Activated CD8-positive, alpha-beta T cell treated with anti-CD3 and anti-CD28 coated beads for 36 hours (primary cell): ENCODE measurements around the gene ST6GALNAC4. TPM values are rescaled to one million over a fixed set of nuclear protein-coding genes. Genes with fewer than 3 reads are reported as not detected.
A peak's percentile ranks its signal among the peaks of the same experiment; 100 is the strongest.

Experiments used
- ATAC-seq: fragments of 200-7000 bp; cut with Tn5 transposase; one replicate; pipeline ENCODE4 v1.10.0; 2021; ENCODE audit warnings: mild to moderate bottlenecking, moderate library complexity
- CTCF ChIA-PET: fragments of 350-600 bp; sonication (Branson Sonifier 250); formaldehyde crosslinking; loops from one replicate; lab custom pipeline; 2021; ENCODE audit warnings: antibody characterized with exemption; lab: Charles Lee
- POLR2A ChIA-PET: fragments of 350-600 bp; sonication (Branson Sonifier 250); formaldehyde crosslinking; loops from one replicate; lab custom pipeline; 2021; ENCODE audit warnings: antibody characterized with exemption; lab: Charles Lee
- DNase-seq: peaks from one replicate; pipeline ENCODE4 v3.0.0-alpha.2; 2020
- H3K27ac Mint-ChIP-seq: one replicate; pipeline ENCODE4 v1.8.0; 2021; ENCODE audit warnings: mild to moderate bottlenecking, mixed read lengths
- H3K27me3 Mint-ChIP-seq: one replicate; pipeline ENCODE4 v1.8.0; 2021; ENCODE audit warnings: mixed read lengths
- H3K36me3 Mint-ChIP-seq: one replicate; pipeline ENCODE4 v1.8.0; 2021; ENCODE audit warnings: low read depth, mixed read lengths
- H3K4me1 Mint-ChIP-seq: one replicate; pipeline ENCODE4 v1.8.0; 2021; ENCODE audit warnings: low read depth, mixed read lengths
- H3K4me3 Mint-ChIP-seq: one replicate; pipeline ENCODE4 v1.8.0; 2021; ENCODE audit warnings: mild to moderate bottlenecking, moderate library complexity, mixed read lengths
- H3K9me3 Mint-ChIP-seq: one replicate; pipeline ENCODE4 v1.8.0; 2021; ENCODE audit warnings: mixed read lengths
- intact Hi-C: fragments of 100-400 bp; cut with micrococcal nuclease; formaldehyde crosslinking; loops from one replicate; pipeline ENCODE4 v1.10.0; 2022
- total RNA-seq, 2 experiments: library from RNA; stranded (reverse); gene quantifications; one replicate each; pipeline ENCODE4 v1.2.3, GENCODE V29; 2021
- TF ChIP-seq, protein P1 (sequence below): fragments of 200-600 bp; IDR thresholded peaks from one replicate; pipeline ENCODE4 v1.8.0; 2022; ENCODE audit warnings: antibody characterized with exemption, mild to moderate bottlenecking

ST6GALNAC4 gene
- total RNA-seq, 2 experiments from 2014 or later = 34.3 to 34.9 TPM

DNA sequence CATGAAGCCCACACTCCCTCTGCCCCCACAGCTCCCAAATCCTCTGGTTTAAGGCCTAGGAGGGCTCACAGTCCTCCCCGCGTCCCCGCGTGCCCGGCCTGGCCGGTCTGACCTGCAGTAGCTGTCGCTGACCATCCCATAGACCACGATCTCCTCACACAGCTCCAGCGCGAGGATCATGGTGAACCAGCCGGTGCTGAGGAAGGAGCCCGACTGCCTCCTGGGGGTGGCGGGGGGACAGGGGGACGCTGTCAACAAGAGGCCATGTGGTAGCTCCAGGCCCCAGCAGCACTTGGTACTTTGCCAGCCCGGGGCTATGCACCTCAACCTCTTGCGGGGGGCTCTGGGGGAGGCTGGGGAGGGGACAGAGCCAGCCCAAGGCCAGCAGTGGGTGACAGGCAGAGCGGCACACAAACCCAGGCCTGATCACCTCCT lies 7.0 kb downstream of the ST6GALNAC4 start:
- H3K27me3 Mint-ChIP-seq = no peaks in the 10 kb centered on the region
- ATAC-seq (no peak), DNase-seq (no peak)
- TF ChIP-seq, protein P1, sequence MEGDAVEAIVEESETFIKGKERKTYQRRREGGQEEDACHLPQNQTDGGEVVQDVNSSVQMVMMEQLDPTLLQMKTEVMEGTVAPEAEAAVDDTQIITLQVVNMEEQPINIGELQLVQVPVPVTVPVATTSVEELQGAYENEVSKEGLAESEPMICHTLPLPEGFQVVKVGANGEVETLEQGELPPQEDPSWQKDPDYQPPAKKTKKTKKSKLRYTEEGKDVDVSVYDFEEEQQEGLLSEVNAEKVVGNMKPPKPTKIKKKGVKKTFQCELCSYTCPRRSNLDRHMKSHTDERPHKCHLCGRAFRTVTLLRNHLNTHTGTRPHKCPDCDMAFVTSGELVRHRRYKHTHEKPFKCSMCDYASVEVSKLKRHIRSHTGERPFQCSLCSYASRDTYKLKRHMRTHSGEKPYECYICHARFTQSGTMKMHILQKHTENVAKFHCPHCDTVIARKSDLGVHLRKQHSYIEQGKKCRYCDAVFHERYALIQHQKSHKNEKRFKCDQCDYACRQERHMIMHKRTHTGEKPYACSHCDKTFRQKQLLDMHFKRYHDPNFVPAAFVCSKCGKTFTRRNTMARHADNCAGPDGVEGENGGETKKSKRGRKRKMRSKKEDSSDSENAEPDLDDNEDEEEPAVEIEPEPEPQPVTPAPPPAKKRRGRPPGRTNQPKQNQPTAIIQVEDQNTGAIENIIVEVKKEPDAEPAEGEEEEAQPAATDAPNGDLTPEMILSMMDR = no peak
- intact Hi-C loops = no loop called here
- peak overlapping the region; percentile 59 for H3K27ac Mint-ChIP-seq
- ChIA-PET POLR2A (interaction anchor here (1.0 to 1.1 kb wide), 2 partner anchors 22 to 126 kb away, joined by 3 read pairs; no protein-coding TSS in a partner anchor), CTCF (interaction anchor here (1.0 to 1.1 kb wide), 2 partner anchors 11 to 98 kb away, joined by 3 read pairs; no protein-coding TSS in a partner anchor)
- H3K4me3 Mint-ChIP-seq = no peak overlapping the region
- no peaks in the 10 kb centered on the region for H3K9me3 Mint-ChIP-seq
- H3K4me1 Mint-ChIP-seq = peaks cover 57% of the 10 kb centered on the region
- H3K36me3 Mint-ChIP-seq = peaks cover 36% of the 10 kb centered on the region

DNA sequence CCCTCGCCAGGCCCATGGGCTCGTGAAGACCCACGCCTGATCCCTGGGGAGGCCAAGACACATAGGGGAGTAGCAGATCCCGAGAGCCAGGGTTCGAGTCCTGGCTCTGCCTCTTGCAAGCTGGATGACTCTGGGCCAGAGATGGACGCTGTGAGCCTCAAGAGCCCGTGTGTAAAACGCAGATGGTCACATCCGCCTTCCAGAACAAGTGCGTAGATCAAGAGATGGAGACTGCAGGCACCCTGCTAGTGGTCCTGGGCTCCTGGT lies 8.2 kb downstream of the ST6GALNAC4 start:
- no peak overlapping the region for H3K4me3 Mint-ChIP-seq
- ATAC-seq (no peak), DNase-seq (no peak)
- ChIA-PET POLR2A (no interaction called here), CTCF (interaction anchor here (1.0 kb wide), 1 partner anchor 13 kb away, joined by 3 read pairs; no protein-coding TSS in a partner anchor)
- H3K27ac Mint-ChIP-seq = no peak overlapping the region
- TF ChIP-seq, protein P1 = no peak
- peaks cover 60% of the 10 kb centered on the region for H3K4me1 Mint-ChIP-seq
- H3K36me3 Mint-ChIP-seq = peaks cover 35% of the 10 kb centered on the region
- no peaks in the 10 kb centered on the region for H3K9me3 Mint-ChIP-seq
- H3K27me3 Mint-ChIP-seq = no peaks in the 10 kb centered on the region
- intact Hi-C loops = no loop called here

DNA sequence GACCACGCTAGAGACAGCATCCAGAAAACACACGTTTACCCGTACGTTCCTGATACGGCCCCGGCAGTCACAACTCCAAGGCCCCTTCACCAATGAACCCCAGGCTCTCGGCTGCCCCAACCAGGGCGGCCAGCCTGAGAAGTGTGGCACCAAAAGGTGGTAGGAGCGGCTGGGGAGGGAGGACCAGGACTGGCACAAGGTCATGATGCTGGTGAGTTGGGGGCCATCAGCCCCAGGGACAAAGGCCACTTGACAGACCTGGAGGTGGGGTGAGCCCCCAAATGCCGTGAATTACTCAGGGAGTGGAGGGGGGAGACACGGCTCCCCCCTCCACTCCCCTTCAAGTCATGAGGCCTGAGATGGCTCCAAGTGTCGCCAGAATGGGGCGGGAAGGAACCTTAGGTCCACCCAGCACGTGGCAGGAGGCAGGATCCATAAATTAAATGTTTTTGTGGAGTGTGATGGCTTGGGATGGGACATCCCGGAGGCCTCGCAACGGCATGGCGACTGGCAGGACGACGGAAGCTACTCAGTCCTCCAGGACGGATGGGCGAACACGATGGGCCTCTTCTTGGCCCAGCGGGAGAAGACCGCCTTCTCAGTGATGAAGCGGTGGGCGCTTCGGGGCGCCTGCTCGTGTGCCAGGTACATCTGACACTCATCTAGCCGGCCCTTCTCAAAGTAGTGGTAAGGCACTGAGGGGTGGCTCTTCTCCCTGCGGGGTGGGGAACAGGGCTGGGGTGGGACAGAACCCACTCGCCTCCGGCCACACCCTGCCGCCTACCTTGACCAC lies 8.8 kb downstream of the ST6GALNAC4 start:
- ChIA-PET POLR2A (interaction anchor here (1.0 to 4.9 kb wide), 2 partner anchors 9 to 14 kb away, joined by 6 to 57 read pairs; partner anchors contain the start of gene ST6GALNAC4), CTCF (interaction anchor here (1.0 to 2.0 kb wide), 2 partner anchors 9 to 13 kb away, joined by 3 to 9 read pairs; partner anchors contain the start of gene ST6GALNAC4)
- H3K4me3 Mint-ChIP-seq = no peak overlapping the region
- ATAC-seq (no peak), DNase-seq (no peak)
- peak overlapping the region; percentile 68 for H3K27ac Mint-ChIP-seq
- H3K9me3 Mint-ChIP-seq = no peaks in the 10 kb centered on the region
- H3K4me1 Mint-ChIP-seq = peaks cover 64% of the 10 kb centered on the region
- peaks cover 33% of the 10 kb centered on the region for H3K36me3 Mint-ChIP-seq
- TF ChIP-seq, protein P1 = no peak
- no peaks in the 10 kb centered on the region for H3K27me3 Mint-ChIP-seq
- intact Hi-C loops = no loop called here

DNA sequence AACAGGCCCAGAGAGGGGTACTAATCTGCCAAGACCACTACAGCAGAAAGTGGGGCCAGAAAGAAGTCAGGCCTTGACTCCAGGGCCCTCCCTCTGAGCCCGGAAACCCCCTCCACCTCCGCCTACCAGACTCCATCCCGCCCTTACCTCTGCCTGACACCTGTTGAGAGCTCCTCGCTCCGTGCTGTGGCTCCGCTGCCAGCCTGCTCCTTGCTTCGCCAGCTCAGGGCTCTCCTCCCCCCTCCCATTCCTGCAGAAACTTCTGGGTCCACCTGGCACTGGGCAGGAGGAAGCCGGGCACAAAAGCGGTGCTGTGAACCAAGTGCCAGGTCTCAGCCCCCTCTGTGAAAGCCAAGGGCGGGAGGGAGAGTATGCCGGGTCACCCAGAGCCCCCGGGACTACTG lies 11.1 kb downstream of the ST6GALNAC4 start:
- Mint-ChIP-seq H3K27ac (peak overlapping the region; percentile 96), H3K9me3 (no peaks in the 10 kb centered on the region), H3K27me3 (no peaks in the 10 kb centered on the region), H3K4me1 (peaks cover 53% of the 10 kb centered on the region), H3K4me3 (peak overlapping the region; percentile 83), H3K36me3 (peaks cover 18% of the 10 kb centered on the region)
- TF ChIP-seq, protein P1 = no peak
- DNase-seq (peak; percentile 79), ATAC-seq (peak; percentile 38)
- POLR2A ChIA-PET = interaction anchor here (0.8 to 4.9 kb wide), 3 partner anchors 11 to 121 kb away, joined by 5 to 57 read pairs (median 5); partner anchors contain the start of genes CDK9 and ST6GALNAC4
- intact Hi-C loops = no loop called here
- CTCF ChIA-PET = interaction anchor here (1.0 to 2.0 kb wide), 5 partner anchors 11 to 171 kb away, joined by 3 to 9 read pairs (median 3); partner anchors contain the start of genes ST6GALNAC4 and TOR2A
